ENCODE results near the gene ZNF423.

Gene ZNF423

DNA sequence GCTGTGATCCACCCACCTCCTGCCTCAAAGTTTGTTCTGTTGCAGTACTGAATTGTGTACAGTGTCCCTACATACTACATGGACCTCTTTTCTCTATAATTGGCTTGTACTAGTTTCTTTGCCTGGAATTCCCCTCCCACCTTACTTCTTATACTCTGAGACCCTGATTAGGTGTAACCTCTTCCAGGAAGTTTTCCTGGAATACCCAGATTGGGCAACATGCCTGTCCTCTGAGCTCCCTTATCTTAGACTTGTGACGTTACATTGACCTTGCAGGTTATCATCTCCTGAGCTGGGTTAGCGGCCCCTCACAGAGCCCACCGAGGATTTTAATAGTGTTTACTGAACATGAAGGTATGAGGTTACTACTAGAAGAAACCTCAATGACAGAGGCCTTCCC is 237.0 kb downstream of the ZNF423 start:
- DNase-seq = no peak

DNA sequence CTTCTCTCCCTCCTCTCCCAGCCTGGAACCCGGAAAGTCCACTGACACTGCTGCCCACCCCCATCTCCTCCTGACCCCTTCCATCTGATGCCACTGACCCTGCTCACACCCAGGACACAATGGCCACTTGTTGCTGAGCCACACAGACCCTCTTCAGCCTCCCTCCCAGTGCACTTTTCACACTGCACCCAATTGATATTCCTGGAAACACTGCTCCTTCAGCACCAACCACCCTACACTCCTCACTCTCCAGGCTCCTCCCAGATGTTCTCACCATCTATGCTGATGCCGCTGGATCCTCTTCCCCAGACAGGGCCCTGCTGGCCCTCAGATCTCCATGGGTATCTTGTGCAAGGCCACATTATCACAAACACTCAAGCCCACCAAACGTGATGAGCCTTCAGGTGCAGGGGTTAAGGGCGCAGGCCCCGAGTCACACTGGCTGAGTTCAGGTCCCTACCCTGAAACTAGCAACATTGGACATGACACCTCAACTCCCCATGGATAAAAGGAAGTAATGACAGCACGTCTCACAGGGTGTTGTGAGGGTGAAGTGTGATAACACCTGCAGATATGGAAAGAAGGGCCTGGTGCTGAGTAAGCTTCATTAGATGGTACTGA is 238.1 kb downstream of the ZNF423 start:
- DNase-seq = no peak

DNA sequence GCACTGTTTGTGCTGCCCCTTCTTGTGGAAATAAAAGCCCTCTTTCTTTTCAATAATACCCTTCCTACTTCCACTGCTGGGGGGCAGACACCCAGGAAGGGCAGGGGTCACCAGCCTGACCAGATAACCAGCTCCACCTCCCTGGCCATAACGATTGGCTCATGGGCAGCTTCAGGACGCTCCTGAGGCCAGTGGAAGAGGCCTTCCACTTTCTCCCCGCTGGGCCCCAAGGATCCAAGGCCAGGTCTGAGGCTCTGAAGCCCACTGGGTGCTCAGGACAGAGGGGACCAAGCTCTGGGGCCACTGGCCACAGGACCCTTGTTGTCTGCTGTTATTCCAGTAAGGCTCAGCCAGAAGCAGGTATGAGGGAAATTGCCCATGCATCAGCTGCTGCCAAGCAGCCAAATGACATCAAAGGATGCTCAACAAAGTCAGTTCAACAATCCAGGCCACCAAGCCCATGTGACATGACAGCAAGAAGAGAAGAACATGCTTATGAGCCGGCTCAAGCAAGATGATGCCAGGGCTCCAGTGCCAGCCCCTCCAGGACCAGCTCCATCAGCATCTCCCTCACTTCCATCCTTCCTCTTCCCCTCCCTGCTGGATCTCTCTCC is 238.8 kb downstream of the ZNF423 start:
- no peak for DNase-seq

DNA sequence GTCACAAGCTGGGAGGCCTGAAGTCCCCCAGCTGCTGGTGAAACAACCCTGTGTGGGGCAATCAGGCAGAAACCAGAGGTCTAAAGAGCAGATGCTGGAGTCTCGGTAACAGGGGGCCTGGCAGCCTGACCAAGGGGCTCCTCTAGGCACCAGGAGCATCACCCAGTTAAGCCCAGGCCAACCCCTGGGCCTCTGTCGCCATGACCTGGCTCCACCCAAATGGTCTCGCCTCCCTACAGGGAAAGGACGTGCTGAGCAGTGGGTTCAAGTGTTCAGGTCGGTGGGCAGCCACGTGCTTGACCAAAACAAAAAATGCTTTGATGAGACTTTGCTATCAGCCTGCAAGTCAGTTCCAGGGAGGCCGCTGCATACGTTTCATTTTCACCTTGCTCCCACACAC is 240.3 kb downstream of the ZNF423 start:
- DNase-seq = no peak

DNA sequence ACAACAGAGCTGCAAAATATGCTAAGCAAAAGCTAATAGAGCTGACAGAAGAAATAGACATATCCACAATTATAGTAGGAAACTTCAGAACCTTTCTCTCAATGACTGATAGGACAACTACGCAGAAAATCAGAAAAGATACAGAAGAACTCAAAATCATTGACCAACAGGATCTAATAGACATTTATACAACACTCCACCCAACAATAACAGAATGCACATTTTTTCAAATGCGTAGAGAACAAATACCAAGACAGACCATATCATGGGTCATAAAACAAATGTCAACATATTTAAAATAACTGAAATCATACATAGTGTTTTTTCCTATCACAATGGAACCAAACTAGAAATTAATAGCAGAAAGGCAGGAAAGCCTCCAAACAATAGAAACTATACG is 244.9 kb downstream of the ZNF423 start:
- DNase-seq = no peak

DNA sequence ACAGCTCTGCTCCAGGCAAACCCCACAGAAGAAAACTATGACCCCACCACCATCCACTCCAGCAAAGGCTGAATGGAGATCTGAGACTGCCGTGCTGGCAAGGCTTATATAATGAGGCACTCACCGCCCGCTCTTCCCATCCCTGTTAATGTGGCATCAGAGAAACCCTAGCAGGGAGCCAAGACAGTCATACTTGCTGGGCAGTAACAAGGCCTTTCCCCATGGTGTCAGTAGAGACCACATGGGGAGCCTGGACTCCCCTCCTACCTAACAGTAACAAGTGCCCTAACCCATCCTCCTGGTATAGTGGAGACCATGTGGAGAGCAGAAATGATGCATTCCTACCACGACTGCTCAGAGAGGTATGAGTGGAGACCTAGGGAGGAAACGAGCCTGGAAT is 247.1 kb downstream of the ZNF423 start:
- no peak for DNase-seq

DNA sequence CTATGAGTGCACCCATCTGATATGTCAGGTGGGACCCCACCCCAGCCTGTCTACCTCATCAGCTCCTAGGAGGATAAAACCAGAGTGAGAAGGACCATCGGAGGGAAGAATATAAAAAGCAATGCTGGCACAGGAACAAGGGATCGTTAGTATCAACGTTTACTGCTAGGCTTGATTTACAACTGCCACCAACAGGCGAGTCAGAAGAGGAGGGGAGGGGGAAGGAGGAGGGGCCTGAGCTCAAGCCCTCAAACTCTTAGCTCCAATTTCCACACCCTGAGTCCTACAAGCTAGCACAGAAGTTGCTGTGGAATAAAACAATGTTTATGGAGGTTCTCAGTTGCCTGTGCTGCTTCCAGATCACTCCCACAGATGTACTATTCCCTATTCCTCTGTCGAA is 247.8 kb downstream of the ZNF423 start:
- no peak for DNase-seq

DNA sequence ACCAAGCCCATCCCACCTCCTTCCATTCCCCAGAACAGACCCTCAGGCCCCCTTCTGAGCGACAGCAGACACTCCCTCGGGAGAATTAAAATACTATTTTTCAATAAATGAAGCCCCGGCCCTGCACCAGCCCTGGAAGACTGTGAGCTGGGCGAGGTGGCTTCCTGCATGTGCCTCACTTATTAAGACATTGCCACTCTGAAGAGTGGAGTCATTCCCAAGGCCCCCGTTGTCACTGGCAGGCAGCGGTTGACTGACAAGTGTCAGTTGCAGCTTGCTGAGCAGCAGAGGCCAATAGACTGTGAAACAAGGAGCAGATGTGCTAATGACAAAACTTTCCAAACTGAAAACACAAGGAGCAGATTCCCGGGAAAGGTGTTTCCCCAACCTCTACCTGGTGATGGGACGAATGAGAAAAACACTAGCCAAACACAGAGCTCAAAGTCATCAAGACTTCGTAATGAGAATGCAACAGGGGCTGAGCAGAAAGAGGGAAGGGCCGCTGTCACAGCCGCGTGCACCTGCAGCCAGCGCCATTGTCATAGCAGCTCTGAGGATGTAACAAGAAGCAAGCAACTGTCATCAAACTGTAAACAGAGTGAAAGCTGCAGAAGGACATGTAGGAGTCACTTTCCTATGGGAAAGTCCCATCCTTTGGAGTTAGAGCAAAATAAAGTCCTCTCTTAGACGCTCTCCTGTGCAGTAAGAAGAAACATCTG is 250.2 kb downstream of the ZNF423 start:
- no peak for DNase-seq

DNA sequence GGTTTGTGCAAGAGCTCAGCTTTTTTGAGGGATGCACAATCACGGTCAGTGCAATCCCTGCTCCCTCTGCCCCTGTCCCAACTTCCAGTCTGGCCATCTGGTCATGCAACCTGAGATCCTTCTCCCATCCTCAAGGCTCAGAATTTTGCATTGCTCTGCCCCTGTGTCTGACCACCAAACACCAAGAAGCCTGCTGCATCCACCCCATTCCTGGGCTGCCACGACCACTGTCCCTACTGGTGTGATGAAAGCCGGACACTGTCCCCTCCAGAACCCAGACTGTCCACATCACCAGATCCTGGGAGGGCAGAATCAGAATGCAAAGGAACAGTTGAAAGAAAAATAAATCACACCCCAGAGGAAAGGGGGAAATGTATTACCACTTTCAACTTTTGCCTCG is 251.3 kb downstream of the ZNF423 start:
- no peak for DNase-seq

DNA sequence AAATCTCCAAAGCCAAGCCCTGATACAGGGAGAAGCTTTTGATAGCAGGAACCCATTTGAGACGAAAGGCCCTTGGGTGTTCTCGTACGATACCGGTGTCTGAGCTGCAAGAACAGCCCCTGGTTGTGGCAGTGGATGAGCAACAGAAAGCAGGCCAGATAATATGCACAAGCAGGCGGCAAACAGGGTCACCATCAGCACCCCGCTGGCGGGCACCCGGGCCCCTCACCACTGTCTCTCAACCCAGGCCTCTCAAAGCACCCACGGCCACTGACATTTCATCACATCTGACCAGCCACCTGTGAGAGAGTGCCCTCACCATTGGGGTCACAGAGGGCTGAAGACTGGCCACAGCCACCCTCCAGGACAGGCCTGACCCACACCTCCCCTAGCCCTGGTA is 252.0 kb downstream of the ZNF423 start:
- no peak for DNase-seq

DNA sequence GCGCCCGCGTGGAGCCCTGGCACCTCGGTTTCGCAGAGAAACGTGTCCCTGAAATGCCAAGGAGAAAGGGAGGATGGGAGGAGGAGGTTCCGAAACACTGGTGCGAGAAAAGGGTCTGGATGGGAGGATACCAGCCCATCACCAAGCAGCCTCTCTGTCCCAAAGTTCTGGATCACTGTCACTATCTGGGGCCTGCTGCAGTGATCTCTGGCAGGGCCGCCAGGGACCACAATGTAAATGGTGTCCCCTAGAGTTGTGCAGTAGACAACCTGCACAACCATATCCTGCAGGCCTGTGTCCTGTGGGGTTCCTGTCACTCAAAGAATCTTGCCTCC is 253.0 kb downstream of the ZNF423 start:
- DNase-seq = no peak

DNA sequence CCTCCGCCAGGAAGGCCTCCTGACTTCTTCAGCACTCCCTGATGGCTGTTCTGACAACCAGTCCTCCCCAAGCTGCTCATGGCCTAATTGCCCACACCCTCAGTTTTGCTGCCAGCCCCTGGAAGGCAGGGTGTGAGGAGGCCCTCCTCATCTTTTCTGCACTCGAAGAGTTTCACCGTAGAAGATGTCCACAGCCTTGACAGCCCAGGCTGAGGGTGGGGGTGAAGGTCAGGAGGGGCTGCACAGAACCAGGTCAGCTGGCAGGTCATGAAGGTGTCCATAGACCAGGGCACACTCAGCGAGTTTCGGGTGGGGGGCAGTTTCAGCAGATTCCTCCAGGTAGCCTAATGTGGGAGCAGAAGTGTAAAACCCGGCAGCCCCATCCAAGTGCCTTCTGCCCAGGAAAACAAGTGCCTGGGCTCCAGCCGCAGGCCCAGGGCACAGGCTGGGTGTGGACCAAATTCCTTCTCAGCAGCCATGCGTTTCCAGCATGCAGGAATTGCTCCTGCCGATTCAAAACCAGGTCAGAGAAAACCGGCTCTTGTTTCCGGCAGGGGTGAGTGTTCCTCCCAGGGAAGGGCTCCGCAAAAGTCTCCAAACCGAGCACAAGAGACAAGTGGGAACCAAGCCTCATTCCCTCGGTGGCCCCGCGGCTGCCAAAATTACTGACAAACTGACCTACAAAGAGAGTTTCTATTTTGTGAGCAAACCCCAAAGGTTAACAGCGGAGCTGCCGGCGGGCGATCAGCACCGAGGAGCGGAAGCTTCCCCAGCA is 253.5 kb downstream of the ZNF423 start:
- no peak for DNase-seq

DNA sequence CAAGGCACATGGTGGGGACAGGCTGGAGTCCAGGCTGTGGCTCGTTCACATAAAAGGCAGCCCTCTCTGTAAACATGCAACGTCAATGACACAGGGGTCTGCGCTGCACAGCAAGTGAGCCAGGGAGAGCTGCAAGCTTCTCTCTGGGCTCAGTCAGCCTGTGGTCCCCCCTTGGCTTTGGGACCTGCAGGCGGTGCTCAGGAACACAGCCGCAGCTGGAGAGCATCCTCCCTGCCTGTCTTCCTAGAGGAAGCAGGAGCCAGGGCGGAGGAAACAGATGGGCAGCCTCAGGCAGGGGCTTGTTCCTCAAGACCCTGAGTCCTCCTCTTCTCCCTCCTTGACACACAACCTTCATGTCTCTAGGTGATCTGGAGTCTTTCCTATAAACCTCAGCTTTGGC is 254.3 kb downstream of the ZNF423 start:
- DNase-seq = no peak

DNA sequence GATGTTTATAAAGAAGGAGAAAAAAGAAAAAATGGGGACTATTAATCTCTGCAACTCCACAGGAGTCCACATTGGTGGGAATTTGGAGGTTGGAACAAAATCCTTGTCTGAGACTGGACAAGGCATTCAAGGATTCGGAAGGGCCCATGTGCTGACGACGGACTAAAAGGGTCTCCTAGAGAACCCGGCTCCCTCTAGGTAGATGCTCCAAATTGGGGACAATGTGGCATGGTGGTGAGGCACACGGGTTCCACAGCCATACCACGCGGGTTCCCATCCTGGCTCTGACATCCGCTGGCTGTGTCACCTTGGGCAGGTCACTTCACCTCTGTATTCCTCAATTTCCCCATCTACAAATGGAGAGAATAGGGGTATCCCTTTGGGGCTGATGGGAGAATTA is 254.9 kb downstream of the ZNF423 start:
- DNase-seq = no peak

DNA sequence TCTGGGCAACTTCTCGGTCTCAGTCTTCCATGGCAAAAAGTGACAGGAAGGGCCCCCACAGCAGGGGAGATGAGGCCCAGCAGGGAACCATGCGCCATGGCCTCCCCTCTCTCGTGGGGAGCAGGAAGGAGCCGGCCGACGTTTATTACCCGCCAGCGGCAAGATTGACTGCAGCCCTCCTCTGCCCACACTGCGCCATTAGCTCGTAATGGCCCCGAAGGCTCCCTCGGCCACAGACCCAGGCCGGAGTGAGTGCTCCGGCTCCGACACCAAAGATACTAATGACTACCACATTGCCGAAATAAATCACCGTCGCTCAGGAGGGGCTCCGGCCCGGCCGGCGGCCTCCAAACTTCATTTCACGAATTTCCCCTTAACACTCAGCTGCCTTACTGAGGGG is 255.4 kb downstream of the ZNF423 start:
- DNase-seq = no peak

DNA sequence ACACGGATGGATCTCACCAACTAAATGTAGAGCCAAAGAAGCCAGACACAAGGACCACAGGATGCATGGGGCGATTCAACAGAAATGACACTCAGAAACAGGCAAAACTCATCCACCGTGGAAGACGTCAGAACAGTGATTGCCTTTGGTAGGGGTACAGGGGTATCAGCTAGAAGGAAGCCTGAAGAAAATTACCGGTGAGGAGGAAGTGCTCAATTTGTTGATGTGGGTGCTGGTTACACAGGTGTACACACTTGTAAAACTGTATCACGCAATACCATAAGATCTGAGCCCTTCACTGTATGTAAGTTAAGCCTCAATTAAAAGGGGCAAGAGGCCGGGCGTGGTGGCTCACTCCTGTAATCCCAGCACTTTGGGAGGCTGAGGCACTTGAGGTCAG is 256.2 kb downstream of the ZNF423 start:
- DNase-seq = no peak

DNA sequence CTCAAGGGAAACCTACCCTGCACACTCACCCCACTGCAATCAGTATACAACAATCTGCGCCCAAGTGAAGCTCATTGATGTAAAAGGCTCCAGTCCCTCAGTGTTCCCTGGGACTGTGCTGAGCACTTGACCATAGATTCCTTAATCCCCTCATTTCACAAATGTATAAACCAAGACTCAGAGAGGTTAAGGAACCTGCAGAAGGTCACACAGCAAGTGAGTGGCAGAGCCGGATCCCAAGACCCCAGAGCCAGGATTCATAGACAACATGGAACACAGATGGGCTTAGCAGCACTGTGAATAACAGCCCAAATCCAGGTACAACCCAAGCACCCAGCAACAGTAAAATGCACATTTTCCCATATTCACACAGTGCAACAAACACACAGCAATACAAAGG is 256.6 kb downstream of the ZNF423 start:
- DNase-seq = no peak

DNA sequence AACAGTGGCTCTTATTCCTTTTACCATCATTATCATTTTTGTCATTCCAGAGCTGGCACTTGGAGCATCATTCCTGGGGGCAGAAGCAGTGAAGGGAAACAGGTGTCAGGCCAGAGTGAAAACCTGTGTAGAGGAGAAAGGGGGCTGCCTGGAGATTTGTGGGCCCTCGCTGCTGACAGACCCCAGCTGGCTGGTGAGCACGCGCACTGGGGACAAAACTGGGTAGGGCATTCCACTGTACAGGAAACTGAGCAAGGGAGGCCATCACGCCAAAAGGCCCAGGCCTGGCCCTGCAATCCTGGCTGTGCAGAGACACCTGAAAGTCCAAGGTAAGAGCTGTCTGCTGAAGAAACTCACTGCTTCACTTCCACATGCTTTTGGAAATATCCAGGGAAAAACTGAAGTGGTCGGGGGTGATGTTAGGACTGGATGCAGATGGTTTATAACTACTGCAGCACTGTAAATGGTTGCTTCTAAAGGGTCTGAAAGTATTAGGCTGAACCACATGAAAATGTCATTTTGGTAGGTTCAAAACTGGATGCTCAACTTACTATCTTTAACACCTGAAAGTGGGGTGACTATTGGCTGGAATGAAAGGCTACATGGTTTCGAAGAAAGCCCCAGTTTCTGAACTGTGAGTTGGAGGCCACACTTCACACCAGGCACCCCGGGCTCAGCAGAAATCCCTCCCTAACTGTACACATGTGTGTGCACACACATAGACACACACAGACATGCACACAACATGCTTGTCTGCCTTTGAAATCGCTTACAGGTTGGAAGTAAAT is 257.3 kb downstream of the ZNF423 start:
- no peak for DNase-seq

DNA sequence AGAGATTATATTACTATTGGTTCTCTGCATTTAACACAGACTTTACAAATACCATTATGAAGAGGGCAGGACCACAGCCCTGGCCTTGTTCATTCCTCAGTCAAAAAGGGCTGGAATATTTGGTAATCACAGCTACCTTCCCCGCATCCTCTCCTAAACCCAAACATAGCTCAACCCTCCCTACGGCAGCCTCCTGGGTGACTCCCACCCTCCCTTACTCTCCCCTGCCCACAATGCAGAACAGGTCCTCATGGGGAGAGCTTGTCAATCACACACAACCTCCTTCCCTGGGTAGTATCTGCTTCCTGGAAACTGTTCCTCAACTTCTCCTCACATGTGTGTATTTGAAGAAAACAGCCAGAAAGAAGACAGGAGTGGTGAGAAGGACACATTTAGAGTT is 258.1 kb downstream of the ZNF423 start:
- no peak for DNase-seq

DNA sequence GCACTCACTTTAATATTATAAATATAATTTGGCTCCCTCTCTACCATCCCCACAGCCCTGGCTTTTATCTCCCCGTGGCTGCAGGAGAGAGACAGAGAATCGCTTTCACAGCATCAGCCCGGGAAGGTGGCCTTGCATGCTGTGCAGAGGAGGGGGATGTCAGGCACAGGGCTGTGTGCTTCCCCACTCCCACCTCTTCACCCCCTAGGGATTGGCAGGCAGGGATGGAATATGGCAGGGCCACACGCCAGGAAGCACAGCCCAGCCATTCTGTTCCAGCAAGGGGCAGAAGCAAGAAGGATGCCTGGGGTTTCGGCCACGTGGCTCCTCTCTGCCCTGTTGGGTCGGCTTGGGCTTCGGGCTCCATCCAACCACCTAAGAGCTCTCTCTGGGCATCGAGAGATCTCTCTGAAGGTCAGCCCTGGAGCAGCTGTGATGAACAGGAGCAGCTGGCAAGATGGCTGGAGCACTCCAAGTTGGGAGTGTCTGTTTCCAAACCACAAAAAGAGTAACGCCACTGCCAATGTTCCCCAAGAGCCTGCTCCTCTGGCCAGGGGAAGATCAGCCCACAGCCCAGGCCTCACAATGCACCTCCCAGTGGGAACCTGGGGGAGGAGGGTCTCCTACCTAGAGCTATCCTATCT is 259.1 kb downstream of the ZNF423 start:
- no peak for DNase-seq

DNA sequence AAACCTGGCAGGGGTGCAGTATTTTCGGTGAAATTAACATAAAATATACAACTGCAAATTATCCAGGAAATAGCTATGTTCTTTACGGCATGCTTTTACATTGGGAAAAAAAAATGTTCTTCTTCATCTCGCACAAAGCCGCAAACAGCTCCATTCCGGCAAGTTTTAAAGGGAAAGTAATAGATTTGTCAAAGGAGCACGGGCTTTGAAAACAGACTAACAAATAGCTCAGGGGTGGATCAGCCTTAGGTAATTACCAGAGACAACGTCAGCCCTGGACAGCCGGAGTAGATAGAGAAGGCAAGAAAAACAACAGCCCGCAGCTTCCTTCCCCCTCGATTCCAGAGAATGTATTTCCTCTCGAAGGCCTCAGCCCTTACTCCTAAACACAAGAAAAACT is 259.8 kb downstream of the ZNF423 start:
- no peak for DNase-seq

DNA sequence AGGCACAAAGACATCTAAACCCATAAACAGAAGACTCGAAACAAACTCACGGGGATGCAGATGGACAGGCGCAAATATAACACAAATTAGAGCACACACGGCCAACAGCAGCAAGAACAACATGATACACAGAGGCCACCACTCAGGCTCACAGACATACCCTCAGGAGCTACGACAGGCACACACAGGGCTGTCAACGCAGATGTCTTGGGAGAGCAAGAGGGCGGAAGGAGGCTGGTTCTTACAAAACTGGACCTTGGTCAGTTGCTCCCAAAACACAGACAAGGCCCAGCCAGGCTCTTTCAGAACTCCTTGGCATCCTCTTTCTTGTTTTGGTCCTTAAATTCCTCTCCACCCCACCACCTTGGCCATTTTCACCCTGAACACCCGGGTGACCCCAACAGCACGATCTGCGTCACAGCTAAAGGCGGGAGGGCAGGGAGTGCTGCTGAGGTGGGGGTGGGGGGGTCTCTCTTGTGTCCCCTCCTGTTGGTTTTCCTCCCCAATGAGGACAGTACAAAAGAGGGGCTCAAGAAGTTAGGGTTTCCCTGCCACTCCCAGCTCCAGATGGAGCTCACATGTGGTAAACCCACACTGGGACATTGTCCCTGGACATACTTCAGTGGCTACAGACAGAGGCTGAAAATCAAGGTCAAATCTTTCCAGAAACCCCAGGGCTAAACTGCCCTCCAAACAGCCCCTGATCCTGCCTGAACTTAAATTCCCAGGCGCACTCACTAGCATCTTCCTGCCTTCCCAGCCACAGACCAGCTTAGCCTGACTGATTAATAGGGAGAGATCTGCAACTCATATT is 261.0 kb downstream of the ZNF423 start:
- no peak for DNase-seq

All from activated naive CD4-positive, alpha-beta T cell (primary cell).